CD4-positive, alpha-beta T cell treated with Interleukin-17A for 1 hour (primary cell): Measurements from ENCODE around the gene COL23A1.

Experiments used
- DNase-seq: peaks from one replicate; pipeline ENCODE4 v3.0.0-alpha.2; 2020

COL23A1 gene

DNA sequence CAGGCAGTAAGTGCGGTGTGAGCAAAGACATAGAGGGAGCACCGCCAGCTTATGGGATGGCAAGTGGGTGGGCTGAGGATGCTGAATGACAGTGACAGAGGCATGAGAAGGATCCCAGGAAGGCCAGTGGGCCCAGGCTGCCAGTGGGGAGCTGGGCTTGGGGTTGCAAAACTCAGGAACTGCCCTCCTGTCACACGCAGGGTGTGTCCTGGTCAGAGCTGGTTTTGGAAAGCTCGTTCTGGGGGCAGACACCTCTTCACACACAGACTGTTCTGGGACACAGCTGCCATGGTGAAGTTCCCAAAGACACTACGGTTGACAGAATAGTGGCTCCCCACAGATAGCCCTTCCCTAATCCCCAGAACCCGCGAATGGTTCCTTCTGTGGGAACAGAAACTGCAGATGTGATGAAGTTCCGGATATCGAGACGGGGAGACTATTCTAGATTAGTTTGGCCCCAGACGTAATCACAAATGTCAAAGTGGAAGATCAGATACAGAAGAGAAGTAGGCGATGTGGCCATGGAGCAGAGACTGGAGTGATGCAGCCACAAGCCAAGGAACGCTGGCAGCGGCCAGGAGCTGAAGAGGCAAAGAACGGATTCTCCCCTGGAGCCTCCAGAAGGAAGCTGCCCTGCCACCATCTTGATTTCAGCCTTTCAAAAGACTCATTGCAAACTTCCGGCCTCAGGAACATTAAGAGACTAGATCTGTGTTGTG is 159.0 kb downstream of the COL23A1 start:
- no peak for DNase-seq

DNA sequence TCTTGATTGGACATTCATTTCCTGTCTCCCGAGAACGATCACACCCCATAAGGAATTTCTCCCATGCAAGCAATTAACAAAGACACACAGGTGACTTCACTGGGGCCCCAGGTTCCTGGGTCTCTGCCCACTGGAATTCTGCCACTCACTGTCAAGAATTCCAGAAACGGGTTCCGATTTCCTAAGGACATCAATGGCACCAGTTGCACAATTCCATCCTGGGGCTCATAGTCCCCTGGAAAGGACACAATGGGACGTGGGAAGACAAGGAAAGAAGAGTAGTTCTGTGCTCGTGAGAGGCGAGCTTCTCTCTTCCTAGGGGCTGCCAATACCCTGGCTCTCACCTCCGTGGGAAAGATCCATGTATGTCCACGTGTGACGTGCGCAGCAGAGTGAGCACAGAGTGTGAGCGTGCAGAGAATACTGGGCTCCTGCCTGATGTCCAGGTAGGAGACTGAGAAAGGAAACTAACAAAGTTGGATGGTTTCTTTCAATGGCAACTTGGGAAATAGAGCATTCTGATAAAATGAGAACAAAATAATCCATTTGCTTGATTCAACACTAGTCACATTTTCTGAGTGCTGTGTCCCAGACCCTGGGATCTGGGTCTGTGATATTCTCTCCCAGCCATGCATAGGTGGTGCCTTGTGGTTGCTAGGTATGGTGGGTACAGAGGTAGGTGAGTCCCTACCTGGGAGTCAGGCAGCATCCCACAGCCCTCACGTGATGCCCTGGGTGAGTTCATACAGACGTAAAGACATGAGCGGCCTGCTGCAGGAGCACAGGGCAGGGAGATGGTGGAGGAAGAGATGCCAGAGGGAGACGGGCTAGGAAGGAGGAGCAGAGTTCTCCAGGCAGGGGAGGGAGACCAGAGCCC is 159.8 kb downstream of the COL23A1 start:
- DNase-seq: no peak

DNA sequence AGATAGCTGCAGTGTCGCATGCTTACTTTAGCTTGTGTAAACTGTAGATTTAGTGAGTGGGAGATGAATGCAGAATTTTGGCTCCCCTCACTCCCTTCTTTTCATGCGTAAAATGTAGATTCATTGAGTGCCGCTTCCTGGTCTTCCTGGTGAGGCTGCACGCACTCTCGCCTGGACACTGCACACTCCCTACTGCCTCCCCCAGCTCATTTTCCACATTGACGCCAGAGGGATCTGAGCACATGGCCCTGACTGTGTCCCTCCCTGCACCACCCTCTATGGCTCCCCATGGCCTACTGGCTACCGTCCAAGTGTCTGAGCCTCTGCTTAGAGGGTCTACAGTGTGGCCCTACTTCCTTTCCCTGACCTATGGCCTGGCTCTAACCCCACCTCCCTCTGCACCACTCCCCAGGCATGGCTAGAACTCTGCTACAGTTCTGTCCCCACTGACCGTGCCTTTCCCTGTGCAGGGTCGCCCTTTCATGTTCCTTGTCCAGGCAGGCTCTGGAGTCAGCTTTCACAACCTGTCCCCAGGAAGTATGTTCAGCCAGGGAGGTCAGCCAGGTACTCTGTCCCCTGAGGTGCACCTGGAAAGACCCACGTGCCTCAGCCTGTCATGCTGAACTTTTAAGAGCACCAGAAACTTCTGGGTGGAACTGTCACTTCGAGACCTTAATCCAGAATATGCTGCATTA is 160.6 kb downstream of the COL23A1 start:
- no peak for DNase-seq

DNA sequence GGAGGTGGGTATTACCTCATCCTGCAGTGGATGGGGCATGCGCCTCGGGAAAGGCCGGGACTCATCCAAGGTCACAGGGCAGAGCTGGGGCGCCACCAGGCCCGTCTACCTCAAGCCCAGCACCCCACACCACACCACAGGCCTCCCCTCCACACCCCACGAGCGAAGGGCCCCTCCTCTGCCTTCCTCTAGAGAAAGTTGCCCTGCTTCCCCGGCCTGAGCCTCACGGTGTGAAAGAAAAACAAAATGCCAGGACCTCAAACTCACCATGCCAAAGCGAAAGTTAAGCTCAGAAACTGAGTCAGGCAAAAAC is 161.1 kb downstream of the COL23A1 start:
- DNase-seq: no peak

DNA sequence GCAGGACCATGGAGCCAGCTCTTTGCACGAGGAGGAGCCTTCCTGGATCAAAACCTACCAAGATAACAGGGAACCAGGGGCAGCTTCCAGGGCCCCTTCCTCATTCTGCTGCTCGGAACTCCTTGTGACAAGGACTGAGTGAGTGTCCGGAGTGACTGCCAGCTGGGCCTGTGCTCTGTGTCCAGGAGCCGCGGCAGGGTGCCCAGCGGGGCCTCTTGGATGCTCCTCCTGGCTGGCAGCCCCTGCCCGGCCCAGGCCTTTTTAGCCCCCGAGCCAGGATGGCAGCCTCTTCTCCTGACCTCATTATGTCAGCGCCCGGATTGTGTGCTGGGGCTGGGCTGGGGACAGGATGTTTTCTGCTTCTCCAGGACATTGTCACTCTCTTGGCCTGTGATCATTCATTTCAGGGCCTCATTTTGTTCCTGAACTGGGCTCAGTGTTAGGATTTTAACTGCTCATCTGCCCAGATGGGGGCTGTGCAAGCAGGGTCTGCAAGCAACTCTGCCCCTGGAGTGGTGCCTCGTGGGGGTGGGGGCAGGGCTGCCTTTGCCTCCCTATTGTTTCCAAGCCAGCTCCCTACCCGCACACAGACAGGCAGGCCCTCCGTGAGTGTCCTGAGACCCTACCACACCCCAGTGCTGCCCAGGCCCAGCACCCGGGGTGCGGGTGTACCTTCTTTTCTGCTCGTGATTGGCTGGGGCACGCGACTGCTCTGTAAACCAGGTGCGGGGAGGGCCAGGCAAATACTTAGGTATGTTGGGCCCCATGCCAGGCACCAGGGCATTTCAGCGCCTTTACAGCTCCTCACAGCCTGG is 161.6 kb downstream of the COL23A1 start:
- no peak for DNase-seq

DNA sequence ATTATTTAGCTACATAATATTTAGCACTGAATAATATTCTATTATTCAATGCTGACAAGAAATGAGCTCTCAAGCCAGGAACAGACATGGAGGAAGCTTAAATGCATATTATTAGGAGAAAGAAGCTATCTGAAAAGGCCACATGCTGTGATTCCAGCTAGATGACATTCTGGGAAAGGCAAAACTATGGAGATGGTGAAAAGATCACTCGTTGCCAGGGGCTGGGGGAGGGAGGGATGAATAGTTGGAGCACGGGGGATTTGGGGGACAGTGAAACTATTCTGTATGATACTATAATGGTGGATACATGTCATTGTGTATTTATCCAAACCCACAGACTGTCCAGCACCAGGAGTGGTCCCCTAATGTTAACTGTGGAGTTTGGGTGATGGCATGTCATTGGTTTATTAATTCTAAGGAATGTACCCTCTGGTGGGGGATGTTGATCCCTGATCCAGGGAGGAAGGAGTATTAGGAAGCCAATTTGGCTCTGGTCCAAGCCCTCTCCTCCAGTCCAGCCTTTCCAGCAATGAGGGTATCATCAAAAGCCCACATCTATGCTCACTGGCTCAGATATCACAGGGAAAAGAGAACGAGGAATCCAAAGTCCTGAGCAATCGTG is 162.5 kb downstream of the COL23A1 start:
- DNase-seq: no peak

DNA sequence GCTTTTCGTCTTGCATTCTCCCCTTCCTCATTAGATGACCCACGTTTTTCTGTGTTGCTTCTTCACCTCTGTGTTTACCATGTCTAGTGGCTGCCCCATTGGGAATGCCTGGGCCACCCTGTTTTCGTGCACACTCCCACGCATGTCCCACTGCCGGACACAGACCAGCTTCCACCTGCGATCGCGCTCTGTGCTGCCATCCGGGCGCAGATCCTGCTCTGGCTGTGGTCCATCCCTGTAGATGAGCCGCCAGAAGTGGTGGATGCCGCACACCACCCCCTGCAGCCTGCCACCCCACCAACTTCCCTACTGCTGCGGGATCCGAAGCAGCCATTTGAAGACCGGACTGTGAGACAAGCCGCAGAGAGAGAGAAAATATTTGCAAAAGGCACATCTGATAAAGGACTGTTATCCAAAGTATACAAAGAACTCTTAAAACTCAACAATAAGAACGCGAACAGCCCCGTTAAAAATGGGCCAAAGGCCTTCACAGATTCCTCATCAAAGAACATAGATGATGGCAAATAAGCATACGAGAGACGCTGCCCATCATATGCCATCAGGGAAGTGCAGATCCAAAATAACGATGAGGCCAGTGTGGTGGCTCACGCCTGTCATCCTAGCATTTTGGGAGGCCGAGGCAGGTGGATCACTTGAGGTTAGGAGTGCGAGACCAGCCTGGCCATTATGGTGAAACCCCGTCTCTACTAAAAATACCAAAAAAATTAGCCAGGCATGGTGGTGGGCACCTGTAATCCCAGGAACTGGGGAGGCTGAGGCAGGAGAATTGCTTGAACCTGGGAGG is 163.7 kb downstream of the COL23A1 start:
- no peak for DNase-seq

DNA sequence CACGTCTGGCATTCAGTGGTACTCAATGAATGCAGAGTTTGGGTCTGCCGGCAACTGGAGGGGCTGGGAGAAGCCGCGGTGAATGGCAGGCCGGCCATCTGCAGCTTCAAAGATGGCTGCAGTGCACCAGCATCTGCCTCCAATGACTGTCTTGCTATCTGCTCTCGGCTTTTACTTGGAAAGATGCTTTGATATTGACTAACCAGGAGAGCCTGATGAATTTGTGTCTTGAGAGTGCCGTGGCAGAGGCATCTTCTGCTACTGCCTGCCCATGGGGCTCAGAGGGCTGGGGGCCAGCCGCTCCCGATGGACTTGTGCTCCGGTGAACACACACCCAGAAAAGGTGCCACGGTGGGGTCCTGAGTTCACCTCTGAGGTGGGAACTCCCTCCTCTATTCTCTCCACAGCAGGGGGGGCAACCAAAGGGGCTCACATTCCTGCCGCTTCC is 164.5 kb downstream of the COL23A1 start:
- DNase-seq: no peak

DNA sequence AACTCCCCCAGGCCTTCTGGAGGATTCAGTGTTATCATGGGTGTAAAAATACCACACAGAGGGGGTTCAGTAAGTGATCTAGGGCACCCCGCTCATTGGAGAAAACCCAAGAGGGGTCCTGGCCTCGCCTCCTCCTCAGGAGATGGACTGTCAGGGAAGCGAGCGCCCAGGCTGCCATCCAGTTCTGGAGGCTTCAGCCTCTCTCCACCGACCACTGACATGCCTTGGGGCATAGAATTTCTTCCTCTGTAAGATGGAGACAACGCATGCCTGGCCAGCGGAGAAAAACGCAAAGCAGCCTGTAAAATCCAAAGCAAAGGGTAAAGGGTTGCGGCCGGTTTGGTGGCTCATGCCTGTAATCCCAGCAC is 165.4 kb downstream of the COL23A1 start:
- DNase-seq: no peak

DNA sequence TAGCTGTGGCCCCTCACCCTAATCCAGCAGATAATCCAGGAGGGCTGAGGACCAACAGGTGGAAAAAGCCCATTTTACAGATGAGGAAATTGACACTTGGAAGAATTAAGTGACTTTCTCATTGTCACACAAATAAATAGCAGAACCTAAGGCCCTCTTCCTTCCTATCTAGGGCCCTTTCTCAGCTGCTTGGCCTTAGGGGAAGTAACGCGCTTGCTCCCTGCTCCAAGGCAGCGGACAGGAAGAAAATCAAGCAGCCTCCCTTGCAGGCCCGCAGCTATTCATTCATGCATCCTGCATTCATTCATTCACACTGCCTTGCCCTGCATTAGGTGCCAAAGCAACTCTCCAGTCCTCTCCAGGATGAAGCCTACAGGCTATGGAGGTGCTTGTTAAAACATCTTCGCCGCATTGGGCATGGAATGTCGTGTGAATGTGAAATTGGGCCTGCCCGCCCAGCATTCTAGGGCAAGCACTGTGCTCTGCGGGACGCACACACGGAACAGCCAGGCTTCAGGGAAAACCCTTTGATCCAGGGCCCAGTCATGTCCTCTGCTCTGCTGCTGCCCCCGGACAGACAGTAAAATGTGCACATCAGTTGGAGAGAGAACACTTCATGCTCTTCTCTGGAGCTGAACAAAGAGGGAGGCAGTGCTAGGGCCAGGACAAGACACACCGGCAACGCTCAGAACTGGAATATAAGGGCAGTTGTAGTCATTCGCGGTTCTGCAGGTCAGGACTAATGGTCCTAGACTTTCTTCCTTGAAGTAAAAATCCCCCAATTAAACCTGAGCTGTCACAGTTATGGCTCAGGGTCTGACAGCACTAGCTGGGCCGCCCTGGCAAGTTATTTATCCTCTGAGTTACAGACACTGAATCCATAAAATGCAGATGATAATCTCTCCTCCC is 166.0 kb downstream of the COL23A1 start:
- DNase-seq: no peak

DNA sequence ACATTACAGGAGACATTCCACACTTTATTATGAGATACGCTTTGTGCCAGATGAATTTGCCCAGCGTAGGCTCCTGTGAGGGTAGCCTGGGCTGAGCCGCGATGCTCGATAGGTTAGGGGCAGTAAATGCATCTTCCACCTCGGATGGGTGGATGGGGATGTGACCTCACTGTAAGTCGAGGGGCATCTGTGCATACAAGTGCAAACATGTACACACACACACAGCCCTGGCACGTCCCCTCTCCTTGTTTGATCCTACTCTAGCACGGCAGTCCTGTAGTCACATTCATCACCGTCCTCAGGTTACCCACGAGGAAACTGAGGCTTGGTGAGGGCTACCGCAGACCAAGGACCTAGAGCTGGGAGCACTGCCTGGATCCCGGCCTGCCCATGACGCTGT is 166.8 kb downstream of the COL23A1 start:
- DNase-seq: no peak

DNA sequence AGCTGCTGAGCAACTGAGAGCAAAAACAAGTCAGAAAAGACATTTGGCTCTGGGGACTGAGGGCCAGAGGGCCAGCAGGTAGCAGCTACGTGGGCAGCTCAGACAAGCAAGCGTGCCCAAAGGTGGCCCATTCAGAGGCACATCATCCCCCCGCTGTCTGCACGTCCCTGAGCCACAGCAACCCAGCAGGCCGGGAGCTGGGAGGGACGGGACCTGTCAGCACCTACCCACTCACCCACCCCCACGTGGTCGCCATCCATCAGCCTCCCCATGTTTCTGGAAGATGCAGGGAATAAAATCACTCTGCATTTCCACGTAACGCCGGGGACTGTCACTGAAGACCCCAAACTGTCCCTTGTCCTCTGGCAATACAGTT is 167.8 kb downstream of the COL23A1 start:
- DNase-seq: no peak

DNA sequence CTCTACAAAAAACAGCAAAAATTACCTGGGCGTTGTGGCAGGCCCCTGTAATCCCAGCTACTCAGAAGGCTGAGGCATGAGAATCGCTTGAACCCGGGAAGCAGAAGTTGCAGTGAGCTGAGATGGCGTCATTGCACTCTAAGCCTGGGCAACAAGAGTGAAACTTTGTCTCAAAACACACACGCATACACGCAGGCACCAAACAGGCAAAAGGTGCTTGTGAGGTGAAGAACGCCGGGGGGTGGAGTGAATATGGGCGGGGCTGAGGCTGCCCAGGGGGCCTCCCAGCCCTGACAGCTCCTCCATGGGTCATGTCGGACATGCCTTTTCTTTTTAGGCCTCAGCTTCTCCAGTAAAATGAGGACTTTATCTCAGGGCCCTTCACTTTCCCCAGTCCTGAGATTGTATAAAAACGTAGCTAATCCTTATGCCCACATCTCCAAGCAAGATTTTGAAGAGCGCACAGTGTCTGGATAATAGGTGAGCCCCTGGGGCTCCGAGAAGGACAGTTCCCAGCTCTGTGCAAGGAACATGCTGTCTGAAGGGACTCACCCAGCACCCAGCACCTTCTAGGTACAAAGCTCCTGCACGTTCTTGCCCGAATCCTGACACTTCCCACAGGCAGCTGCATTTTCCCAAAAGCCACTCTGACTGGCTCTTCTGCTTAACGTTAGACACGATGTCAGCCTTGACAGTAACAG is 168.3 kb downstream of the COL23A1 start:
- no peak for DNase-seq

DNA sequence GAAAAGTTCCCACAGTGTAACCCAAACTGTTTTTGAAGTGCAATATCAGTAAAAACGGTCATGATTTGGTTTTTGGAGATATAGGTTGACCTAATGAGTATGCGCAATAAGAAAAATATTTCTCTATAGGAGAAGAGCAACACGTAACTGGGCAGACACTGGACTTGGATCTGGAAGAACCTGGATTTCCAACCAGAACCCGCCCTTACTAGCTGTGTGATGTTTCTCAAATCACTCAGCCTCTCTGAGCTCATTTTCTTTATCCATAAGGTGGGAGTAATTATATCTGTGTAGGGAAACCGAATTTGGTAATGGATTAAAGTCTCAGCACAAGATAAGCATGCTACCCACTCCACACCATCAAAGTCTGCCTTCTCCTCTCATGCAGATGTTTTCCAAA is 169.1 kb downstream of the COL23A1 start:
- DNase-seq: no peak

DNA sequence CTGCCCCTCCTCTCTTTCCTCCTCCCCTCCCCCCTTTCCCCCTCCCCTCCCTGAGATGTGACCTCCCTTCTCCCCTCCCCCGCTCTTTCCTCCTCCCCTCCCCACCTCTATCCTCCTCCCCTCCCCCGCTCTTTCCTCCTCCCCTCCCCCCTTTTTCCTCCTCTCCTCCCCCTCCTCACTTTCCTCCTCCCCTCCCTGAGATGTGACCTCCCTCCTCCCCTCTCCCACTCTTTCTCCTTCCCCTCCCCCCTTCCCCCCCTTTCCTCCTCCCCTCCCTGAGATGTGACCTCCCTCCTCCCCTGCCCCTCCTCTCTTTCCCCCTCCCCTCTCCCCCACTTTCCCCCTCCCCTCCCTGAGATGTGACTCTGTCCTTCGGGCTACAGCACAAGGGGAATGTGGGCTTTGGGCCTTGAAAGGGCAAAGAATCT is 169.8 kb downstream of the COL23A1 start:
- DNase-seq: no peak

DNA sequence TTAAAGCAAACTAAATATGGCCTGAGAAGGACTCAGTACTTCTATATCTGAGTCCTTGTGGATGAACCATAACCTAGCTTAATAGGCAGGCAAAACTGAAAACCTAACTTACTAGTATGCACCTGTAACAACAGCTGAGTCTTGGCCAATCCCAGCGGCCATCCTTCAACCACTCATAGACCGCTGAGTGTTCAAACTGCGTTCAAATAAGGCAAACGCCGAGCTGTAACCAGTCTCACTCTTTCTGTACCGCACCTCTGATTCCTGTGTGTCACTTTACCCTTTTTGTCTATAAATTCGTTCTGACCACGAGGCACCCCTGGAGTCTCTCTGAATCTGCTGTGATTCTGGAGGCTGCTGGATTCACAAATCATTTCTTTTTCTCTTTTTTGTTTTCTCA is 170.5 kb downstream of the COL23A1 start:
- DNase-seq: no peak

DNA sequence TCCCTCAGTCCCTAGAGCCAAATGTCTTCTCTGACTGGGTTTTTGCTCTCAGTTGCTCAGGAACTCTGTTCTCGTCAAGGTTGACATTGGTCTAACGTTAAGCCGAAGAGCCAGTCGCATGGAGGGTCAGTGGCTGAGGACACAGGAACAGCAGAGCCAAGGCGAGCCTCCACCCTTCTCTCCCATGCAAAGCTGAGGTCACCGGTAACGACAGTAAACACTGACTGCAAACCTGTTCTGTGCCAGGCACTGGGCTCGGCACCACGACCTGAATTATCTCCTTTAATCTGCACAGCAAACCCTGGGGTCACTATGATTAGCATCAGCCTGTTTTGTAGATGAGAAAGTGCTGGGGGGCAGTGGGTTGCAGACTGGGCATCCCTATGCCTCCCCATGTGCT is 171.0 kb downstream of the COL23A1 start:
- DNase-seq: no peak

DNA sequence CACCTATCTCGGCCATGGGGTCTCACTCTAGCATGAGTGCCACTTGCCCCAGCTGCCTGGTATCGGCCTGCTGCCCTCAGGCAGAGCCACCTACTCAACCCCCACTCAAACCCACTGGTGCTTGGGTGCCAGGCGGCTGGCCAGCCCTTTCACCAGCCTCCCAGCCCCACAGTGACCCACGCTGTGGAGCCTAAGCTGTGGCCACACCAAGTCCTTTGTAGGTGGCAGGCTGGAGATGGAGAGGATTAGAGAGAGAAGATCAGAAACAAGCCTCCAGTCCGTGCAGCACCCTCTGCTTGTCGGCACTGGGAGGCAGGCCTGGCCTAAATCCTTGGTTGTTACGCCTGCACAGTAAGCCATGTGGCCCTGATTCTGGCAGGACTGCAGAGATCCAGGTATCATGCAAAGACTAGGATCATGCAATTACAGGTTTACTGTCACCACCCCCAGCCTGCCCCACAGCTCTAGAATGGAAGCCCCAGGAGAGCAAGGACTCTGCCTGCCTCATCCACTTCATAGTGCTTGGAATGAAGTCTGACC is 171.7 kb downstream of the COL23A1 start:
- no peak for DNase-seq

DNA sequence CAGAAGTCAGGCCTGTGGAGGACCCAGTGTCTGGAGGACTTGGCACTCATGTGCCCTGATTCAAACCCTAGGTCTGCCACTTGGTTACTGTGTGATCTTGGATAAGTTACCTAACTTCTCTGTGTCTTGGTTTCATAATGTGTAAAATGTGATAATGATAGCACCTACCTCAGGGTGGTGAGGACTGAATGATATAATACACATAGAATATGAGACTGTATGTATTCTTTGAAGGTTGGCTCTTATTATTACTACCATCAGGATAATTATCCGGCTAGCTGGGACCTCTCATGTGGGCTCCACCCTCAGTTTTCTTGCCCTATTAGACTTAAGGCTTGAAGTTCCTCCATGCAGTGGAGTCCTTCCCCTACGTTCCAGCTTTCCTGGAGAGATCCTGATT is 172.2 kb downstream of the COL23A1 start:
- DNase-seq: no peak

DNA sequence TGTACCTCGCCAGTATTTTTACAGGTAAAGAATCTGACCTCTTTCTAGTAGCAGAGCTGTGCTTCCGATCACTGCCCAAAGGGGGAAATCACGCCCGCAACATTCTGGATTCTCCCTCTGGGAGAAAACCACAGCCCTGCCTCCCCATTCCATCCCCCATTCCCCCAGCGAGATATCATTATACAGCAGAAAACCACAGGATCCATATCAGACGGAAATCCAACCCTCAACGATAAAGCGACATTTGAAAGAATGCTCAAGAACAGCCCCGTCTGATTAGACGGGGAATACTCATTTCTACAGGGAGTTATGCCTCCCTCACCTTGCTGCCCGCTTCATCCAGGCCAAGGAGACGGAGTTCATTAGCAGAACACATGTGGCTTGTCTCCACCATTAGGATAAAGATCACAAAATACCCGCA is 172.8 kb downstream of the COL23A1 start:
- DNase-seq: no peak
